K562 (cell line): ENCODE measurements around the gene NFATC1. TPM values are rescaled to one million over a fixed set of nuclear protein-coding genes. Genes with fewer than 3 reads are reported as not detected.

Experiments
- ATAC-seq: fragments of 200-7000 bp; cut with Tn5 transposase; 3 replicates; pipeline ENCODE4 v1.9.1; 2020; ENCODE audit warnings: moderate library complexity
- BruUV-seq: library from RNA; stranded (reverse); fragments of 400-500 nt; replicated peaks from 2 replicates; lab custom pipeline; 2021; lab: Mats Ljungman, UMichigan
- CTCF ChIA-PET: fragments of 300-600 bp; formaldehyde crosslinking; extraction: SDS; loops from one replicate; lab custom pipeline; 2021; ENCODE audit warnings: low intra/inter-chr PET ratio; lab: Yijun Ruan, JAX
- POLR2A ChIA-PET: fragments of 300-600, 350-650 bp; sonication (Branson Sonifier 250); formaldehyde crosslinking; extraction: SDS; loops from one replicate; lab custom pipeline; 2021; ENCODE audit warnings: antibody characterized with exemption, inconsistent platforms; lab: Yijun Ruan, JAX
- DNase-seq, 4 experiments: peaks; one replicate each; pipeline versions ENCODE4 v3.0.0 to v3.0.0-alpha.2; 2011 to 2018; ENCODE audit warnings: low spot score in 3 of 4, mixed read lengths in 3 of 4; ENCODE audit errors: extremely low read depth in 1 of 4
- FAIRE-seq: peaks from 2 replicates; lab custom pipeline; 2011; peaks lifted over from hg19 to GRCh38; lab: Jason Lieb, UNC
- H2AFZ ChIP-seq: 2 replicates; pipeline ENCODE4 v1.6.0; 2011; ENCODE audit warnings: low read depth, low read length, control low read depth, inconsistent platforms
- H3K27ac ChIP-seq: fragments of 200-600 bp; 3 replicates; pipeline ENCODE4 v1.8.0; 2011; ENCODE audit warnings: low read depth, mild to moderate bottlenecking, control low read depth, inconsistent platforms, low read length, moderate library complexity, mixed read lengths; ENCODE audit errors: extremely low read depth
- H3K27me3 ChIP-seq, 2 experiments: fragments of 300-600 bp in 1 of 2; 2 replicates in 1 of 2; 3 replicates in 1 of 2; pipeline versions ENCODE4 v1.6.0 to v1.8.0; 2011; ENCODE audit warnings: inconsistent platforms in 2 of 2, low read length in 2 of 2, mild to moderate bottlenecking in 1 of 2, mixed read lengths in 1 of 2, moderate library complexity in 1 of 2; ENCODE audit not compliant: control insufficient read depth in 2 of 2, insufficient read depth in 2 of 2
- H3K36me3 ChIP-seq: fragments of 300-600 bp; 3 replicates; pipeline ENCODE4 v1.8.0; 2011; ENCODE audit warnings: mild to moderate bottlenecking, low read length, inconsistent platforms; ENCODE audit not compliant: control insufficient read depth, insufficient read depth
- H3K4me1 ChIP-seq, 2 experiments: fragments of 200-600 bp in 1 of 2; replicated peaks in 1 of 2; 2 replicates in 1 of 2; 3 replicates in 1 of 2; pipeline versions ENCODE4 v1.5.1 to v1.8.0; 2011; ENCODE audit warnings: inconsistent platforms in 2 of 2, low read length in 2 of 2, mild to moderate bottlenecking in 1 of 2, mixed read lengths in 1 of 2, moderate library complexity in 1 of 2; ENCODE audit not compliant: control insufficient read depth in 2 of 2, insufficient read depth in 2 of 2
- H3K4me2 ChIP-seq: 2 replicates; pipeline ENCODE4 v1.6.1; 2011; ENCODE audit warnings: low read length, control low read depth, inconsistent platforms, mixed read lengths; ENCODE audit not compliant: insufficient read depth
- H3K4me3 ChIP-seq: fragments of 200-600 bp; sonication (generic), shearing (Covaris generic); 2 replicates; pipeline ENCODE4 v1.5.1; 2016; ENCODE audit warnings: control low read depth, inconsistent platforms
- H3K79me2 ChIP-seq: fragments of 200-600 bp; 3 replicates; pipeline ENCODE4 v1.8.0; 2011; ENCODE audit warnings: low read length, inconsistent platforms; ENCODE audit not compliant: control insufficient read depth, insufficient read depth
- H3K9ac ChIP-seq, 2 experiments: 2 replicates each; pipeline versions ENCODE4 v1.6.0 to v1.6.1; 2011; ENCODE audit warnings: low read depth in 2 of 2, low read length in 2 of 2, control low read depth in 1 of 2, inconsistent platforms in 1 of 2, mild to moderate bottlenecking in 1 of 2, mixed read lengths in 1 of 2; ENCODE audit not compliant: insufficient read depth in 1 of 2
- H3K9me1 ChIP-seq: one replicate; pipeline ENCODE4 v1.6.0; 2011; ENCODE audit warnings: inconsistent platforms, mild to moderate bottlenecking, low read length, moderate library complexity; ENCODE audit not compliant: control insufficient read depth, insufficient read depth
- H3K9me3 ChIP-seq: replicated peaks from 2 replicates; pipeline ENCODE4 v1.5.1; 2011; ENCODE audit warnings: low read depth, low read length, inconsistent platforms; ENCODE audit not compliant: control insufficient read depth, insufficient read depth
- H4K20me1 ChIP-seq: replicated peaks from 2 replicates; pipeline ENCODE4 v1.6.1; 2011; ENCODE audit warnings: low read length, inconsistent platforms, mixed read lengths; ENCODE audit not compliant: control insufficient read depth, insufficient read depth
- CLOCK ChIP-seq: fragments of 250-450 bp; sonication (Bioruptor Pico); IDR thresholded peaks from 2 replicates; pipeline ENCODE4 v1.4.0; 2020; ENCODE audit warnings: mild to moderate bottlenecking, moderate library complexity, borderline replicate concordance
- KLF10 ChIP-seq: fragments of 250-450 bp; sonication (Bioruptor Pico); IDR thresholded peaks from 2 replicates; pipeline ENCODE4 v1.6.1; 2021; ENCODE audit warnings: matching md5 sums
- KLF16 ChIP-seq: IDR thresholded peaks from 2 replicates; pipeline ENCODE4 v1.6.1; 2016; ENCODE audit warnings: antibody characterized with exemption
- RBFOX2 ChIP-seq: fragments of 200-400 bp; formaldehyde crosslinking; IDR thresholded peaks from 2 replicates; pipeline ENCODE4 v1.6.1; 2017; ENCODE audit warnings: low read depth, mild to moderate bottlenecking, low read length, moderate library complexity
- TAF7 ChIP-seq: fragments of 450-650 bp; IDR thresholded peaks from 2 replicates; pipeline ENCODE4 v1.6.1; 2016; ENCODE audit warnings: missing genetic modification characterization, missing compliant biosample characterization
- USF1 ChIP-seq: sonication (generic); formaldehyde crosslinking; IDR thresholded peaks from 2 replicates; pipeline ENCODE4 v1.9.0; 2022; ENCODE audit warnings: mild to moderate bottlenecking, missing genetic modification reagents
- ZNF778 ChIP-seq: fragments of 450-650 bp; formaldehyde crosslinking; IDR thresholded peaks from 2 replicates; pipeline ENCODE4 v1.4.0; 2020; ENCODE audit warnings: mild to moderate bottlenecking, moderate library complexity
- WGBS: fragments of 100-300 bp; shearing (Covaris generic); methylation state at CpG from one replicate; pipeline ENCODE4 v1.1.6; 2016; ENCODE audit warnings: low coverage, mixed read lengths; ENCODE audit not compliant: insufficient coverage; ENCODE audit errors: missing lambda C conversion rate; 5-methylcytosine and 5-hydroxymethylcytosine counted together
- in situ Hi-C: fragments of 300-500 bp; cut with MboI; formaldehyde crosslinking; loops from 4 replicates; pipeline ENCODE4 v1.15.0; 2018; ENCODE audit warnings: inconsistent platforms, mixed read lengths
- intact Hi-C: fragments of 100-400 bp; cut with micrococcal nuclease; formaldehyde crosslinking; loops from 2 replicates; pipeline ENCODE4 v1.14.2; 2022
- polyA plus RNA-seq, 8 experiments: library from polyadenylated mRNA; depleted of rRNA in 4 of 8; stranded (reverse) in 5 of 8; unstranded in 3 of 8; fragments of >200 nt; fragmentation: Nextera tagmentation in 2 of 8; fragmentation: Illumina TruSeq in 1 of 8; extraction: Ambion mirVana in 2 of 8; extraction: Trizol in 1 of 8; gene quantifications; 2 replicates each; pipeline versions ENCODE4 v1.2.1 to v1.2.3, GENCODE V29; 2011 to 2014; ENCODE audit warnings: inconsistent platforms in 1 of 8, missing spikeins in 1 of 8
- total RNA-seq, 7 experiments: library from RNA; depleted of rRNA in 6 of 7; stranded (reverse); fragments of >200 nt in 6 of 7; fragmentation: Illumina TruSeq in 2 of 7; extraction: Trizol in 2 of 7; gene quantifications; 2 replicates each; pipeline versions ENCODE4 v1.2.1 to v1.2.3, GENCODE V29; 2011 to 2021; ENCODE audit warnings: low replicate concordance in 1 of 7
- TF ChIP-seq, protein P1 (sequence below): fragments of 200-800 bp; sonication (Bioruptor generic); IDR thresholded peaks from 2 replicates; pipeline ENCODE4 v1.6.1; 2017; ENCODE audit warnings: missing genetic modification characterization, missing compliant biosample characterization

Gene NFATC1
- total and polyA plus RNA-seq, 9 of the 15 experiments (the other 6 are each of a cell fraction or from before 2014, with no cell fraction given) = 1.1 to 16.4 (median 2.5) TPM

DNA sequence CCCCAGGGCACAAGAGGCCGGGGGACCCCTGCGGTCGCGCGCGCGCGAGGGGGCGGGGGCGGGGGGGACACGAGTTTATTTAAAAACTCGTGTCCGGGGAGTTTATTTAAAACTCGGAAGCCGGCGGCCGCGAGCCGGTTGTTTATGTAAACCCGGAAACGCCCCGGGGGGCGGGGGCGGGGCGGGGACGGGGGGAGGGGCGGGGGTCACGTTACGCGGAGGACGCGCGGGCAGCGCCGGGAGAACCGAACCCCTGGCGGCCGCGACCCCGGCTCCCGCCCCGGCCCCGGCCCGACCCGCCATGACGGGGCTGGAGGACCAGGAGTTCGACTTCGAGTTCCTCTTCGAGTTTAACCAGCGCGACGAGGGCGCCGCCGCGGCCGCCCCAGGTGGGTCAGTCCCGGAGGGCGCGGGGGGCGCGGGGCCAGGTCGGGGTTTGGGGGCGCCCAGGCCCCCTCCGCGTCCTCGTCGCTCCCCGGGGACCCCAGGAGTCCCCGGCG is 4.4 kb downstream of the NFATC1 start (continued):
- no peak for TF ChIP-seq USF1 (CRISPR knock-in tag)
- no peak for TF ChIP-seq KLF10 (CRISPR knock-in tag)
- TF ChIP-seq ZNF778 (CRISPR knock-in tag) = no peak
- no peak for TF ChIP-seq CLOCK (CRISPR knock-in tag)

DNA sequence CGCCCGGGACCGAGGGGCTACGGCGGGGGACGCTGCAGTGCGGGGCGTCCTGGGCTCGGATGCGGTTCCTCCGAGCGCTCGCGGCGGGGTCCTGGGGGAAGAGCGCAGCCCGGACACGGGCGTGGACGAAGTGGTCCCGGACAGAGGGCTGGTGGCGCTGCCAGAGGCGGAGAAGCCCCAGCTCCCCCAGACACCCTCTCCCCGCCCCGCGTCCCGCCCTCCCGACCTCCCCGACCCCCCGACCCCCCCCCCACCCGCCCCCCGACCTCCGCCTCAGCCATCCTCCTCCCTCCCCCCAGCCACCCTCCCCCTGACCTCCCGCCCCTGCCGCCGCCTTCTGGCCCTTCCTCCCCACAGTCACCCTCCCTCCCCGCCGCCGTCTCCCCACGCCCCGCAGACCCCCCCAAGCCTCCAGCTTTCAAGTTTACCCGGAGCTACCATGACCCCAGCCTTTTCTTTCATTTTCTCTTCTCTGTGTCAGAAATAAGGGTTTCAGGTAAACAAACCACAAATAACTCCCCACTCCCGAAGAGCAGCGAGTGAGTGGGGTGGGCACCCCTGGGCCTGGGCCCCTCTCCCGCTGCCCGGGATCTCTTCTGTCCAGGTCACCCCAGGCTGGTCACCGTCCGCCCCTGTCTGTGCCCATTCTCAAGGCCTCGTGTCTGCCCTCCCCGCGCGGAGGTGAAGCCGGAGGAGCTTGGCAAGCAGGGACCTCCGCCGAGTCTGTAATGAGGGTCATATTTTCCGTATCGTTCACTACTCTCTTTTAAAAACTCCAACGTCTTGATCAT is 5.1 kb downstream of the NFATC1 start:
- Histone ChIP-seq H3K4me3 (peak overlapping the region; percentile 59), H3K4me1 (peaks cover 8 to 78% of the 10 kb centered on the region in 2 experiments; a peak in 4 of 5 replicates), H3K27me3 (no peaks in the 10 kb centered on the region), H3K27ac (peak overlapping the region; percentile 72; the same call in 1 of the 3 replicates), H3K9ac (peak overlapping the region; percentile 46 to 89; a peak in 3 of 4 replicates), H2AFZ (no peak overlapping the region), H3K9me1 (peaks cover 6% of the 10 kb centered on the region), H4K20me1 (peaks cover 23% of the 10 kb centered on the region), H3K9me3 (no peaks in the 10 kb centered on the region), H3K4me2 (no peak overlapping the region; the same call in 1 of the 2 replicates), H3K79me2 (peaks cover 28% of the 10 kb centered on the region), H3K36me3 (no peaks in the 10 kb centered on the region)
- no TSS peak for BruUV-seq
- ChIA-PET POLR2A (no interaction called here), CTCF (no interaction called here)
- TF ChIP-seq KLF16 (no peak), RBFOX2 (peak; percentile 12; the same call in 1 of the 2 replicates), TAF7 (no peak)
- TF ChIP-seq, protein P1, sequence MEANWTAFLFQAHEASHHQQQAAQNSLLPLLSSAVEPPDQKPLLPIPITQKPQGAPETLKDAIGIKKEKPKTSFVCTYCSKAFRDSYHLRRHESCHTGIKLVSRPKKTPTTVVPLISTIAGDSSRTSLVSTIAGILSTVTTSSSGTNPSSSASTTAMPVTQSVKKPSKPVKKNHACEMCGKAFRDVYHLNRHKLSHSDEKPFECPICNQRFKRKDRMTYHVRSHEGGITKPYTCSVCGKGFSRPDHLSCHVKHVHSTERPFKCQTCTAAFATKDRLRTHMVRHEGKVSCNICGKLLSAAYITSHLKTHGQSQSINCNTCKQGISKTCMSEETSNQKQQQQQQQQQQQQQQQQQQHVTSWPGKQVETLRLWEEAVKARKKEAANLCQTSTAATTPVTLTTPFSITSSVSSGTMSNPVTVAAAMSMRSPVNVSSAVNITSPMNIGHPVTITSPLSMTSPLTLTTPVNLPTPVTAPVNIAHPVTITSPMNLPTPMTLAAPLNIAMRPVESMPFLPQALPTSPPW (CRISPR knock-in tag) = peak; percentile 51; the same call in 1 of the 2 replicates
- intact Hi-C loops = no loop called here
- in situ Hi-C loops = no loop called here
- FAIRE-seq = no peak
- 72% methylated on average over 15 of the region's 58 CpGs for WGBS
- ATAC-seq = peak; percentile 3; the same call in 1 of the 3 replicates
- DNase-seq = peak in 3 of 4 experiments; percentile 52 to 74 (median 70)
